Ovary (tissue), 9 donors: ENCODE data around the gene TAF12. TPM values are rescaled to one million over a fixed set of nuclear protein-coding genes. Genes with fewer than 3 reads are reported as not detected.

Experiments used
- DNase-seq, 5 donors: peaks; one replicate each; pipeline ENCODE4 v3.0.0-alpha.2; 2019 to 2020
- H3K27ac ChIP-seq, 2 donors: fragments of 200-600 bp; one replicate each; pipeline versions ENCODE4 v1.5.1 to v1.8.0; 2019 to 2022
- H3K27me3 ChIP-seq: fragments of 200-600 bp; one replicate; pipeline ENCODE4 v1.8.0; 2022
- H3K36me3 ChIP-seq: fragments of 200-600 bp; sonication (generic); one replicate; pipeline ENCODE4 v1.5.1; 2019
- H3K4me1 ChIP-seq: one replicate; pipeline ENCODE4 v1.8.1; 2013; ENCODE audit warnings: mild to moderate bottlenecking, moderate library complexity; ENCODE audit not compliant: insufficient read depth
- H3K4me3 ChIP-seq: fragments of 200-600 bp; sonication (generic); one replicate; pipeline ENCODE4 v1.5.1; 2017
- H3K9me3 ChIP-seq, 2 donors: fragments of 200-600 bp in 1 of 2; sonication (generic) in 1 of 2; one replicate each; pipeline versions ENCODE4 v1.5.1 to v1.8.1; 2013 to 2019; ENCODE audit warnings: mild to moderate bottlenecking in 1 of 2, moderate library complexity in 1 of 2
- EP300 ChIP-seq: sonication (generic); formaldehyde crosslinking; IDR thresholded peaks from one replicate; pipeline ENCODE4 v1.6.1; 2017; ENCODE audit warnings: antibody characterized with exemption
- POLR2A ChIP-seq: fragments of 450-650 bp; IDR thresholded peaks from one replicate; pipeline ENCODE4 v1.6.1; 2017; ENCODE audit warnings: antibody characterized with exemption, mild to moderate bottlenecking, moderate library complexity
- WGBS, 3 donors: extraction: QIAGEN DNeasy Blood & Tissue Kit in 1 of 3; methylation state at CpG; one replicate each; pipeline versions ENCODE4 v1.1.5 to v1.1.7; 2013 to 2017; 5-methylcytosine and 5-hydroxymethylcytosine counted together
- intact Hi-C, 4 donors: fragments of 100-400 bp; cut with DNase I; formaldehyde crosslinking; loops; one replicate each; pipeline versions ENCODE4 v1.11.0 to v1.15.1; 2022 to 2023
- polyA plus RNA-seq, 2 donors: library from polyadenylated mRNA; stranded (reverse); fragments of 200-250 nt in 1 of 2; fragments of 350-450 nt in 1 of 2; fragmentation: Illumina TruSeq in 1 of 2; extraction: RNeasy Lipid Tissue Mini Kit (QIAGEN cat#74804) in 1 of 2; gene quantifications; one replicate each; pipeline ENCODE4 v1.2.3, GENCODE V29; 2013 to 2014
- small RNA-seq: library from RNA; depleted of rRNA; stranded (forward); fragments of <200 nt; gene quantifications from one replicate; pipeline ENCODE3, GENCODE V24; 2016
- total RNA-seq, 7 donors: library from RNA; depleted of rRNA in 2 of 7; stranded (reverse); fragments of >200 nt in 2 of 7; fragmentation: NEBNext Ultra II Directional in 3 of 7; extraction: Animal tissue kit (Norgen Biotek cat#: 25700) in 3 of 7; gene quantifications; one replicate each; pipeline versions ENCODE4 v1.1.0 to v1.2.4, GENCODE V29; 2016 to 2023
- TF ChIP-seq, protein P1 (sequence below), 3 donors: fragments of 450-650 bp in 2 of 3; fragments of 200-600 bp in 1 of 3; IDR thresholded peaks; one replicate each; pipeline versions ENCODE4 v1.5.1 to v1.8.0; 2016 to 2022; ENCODE audit warnings: antibody characterized with exemption in 3 of 3, mild to moderate bottlenecking in 1 of 3
- donor health status: DM: no; HTN: no; CAD: no; lungs with moderate emphysema.
- donor health status: DM: no; HTN: no; CAD: no.
- donor health status: Bipolar disorder and iron deficiency.
- donor health status: DM: yes; HTN: yes; CAD: no.
- donor health status: DM: no; HTN: no; CAD: no.
- donor health status: DM: yes; HTN: yes; CAD: no.

The TAF12 gene
- total and polyA plus RNA-seq, 9 donors = 15.4 to 39.4 (median 21.4) TPM

DNA sequence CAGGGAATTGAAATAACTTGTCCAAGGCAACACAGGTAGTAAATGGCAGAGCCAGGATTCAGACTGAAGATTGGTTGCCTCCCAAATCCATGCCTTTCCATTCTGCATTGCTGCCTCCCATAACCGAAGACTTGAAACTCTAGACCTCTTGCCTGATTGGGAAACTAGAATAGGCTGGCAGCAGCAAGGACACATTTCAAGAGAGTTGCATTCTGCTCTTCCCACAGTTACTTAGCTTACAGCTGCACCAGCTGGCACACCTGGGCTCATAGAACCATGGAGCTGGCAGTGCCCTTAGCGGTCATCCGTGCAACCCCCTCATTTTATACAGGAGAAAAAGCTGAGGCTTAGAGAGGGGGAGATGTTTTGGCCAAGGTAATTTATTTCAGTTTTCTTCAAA lies 82.0 kb downstream of the TAF12 start:
- no peaks in the 10 kb centered on the region for H3K4me1 ChIP-seq
- TF ChIP-seq POLR2A (no peak), EP300 (no peak)
- TF ChIP-seq, protein P1, sequence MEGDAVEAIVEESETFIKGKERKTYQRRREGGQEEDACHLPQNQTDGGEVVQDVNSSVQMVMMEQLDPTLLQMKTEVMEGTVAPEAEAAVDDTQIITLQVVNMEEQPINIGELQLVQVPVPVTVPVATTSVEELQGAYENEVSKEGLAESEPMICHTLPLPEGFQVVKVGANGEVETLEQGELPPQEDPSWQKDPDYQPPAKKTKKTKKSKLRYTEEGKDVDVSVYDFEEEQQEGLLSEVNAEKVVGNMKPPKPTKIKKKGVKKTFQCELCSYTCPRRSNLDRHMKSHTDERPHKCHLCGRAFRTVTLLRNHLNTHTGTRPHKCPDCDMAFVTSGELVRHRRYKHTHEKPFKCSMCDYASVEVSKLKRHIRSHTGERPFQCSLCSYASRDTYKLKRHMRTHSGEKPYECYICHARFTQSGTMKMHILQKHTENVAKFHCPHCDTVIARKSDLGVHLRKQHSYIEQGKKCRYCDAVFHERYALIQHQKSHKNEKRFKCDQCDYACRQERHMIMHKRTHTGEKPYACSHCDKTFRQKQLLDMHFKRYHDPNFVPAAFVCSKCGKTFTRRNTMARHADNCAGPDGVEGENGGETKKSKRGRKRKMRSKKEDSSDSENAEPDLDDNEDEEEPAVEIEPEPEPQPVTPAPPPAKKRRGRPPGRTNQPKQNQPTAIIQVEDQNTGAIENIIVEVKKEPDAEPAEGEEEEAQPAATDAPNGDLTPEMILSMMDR (IDR thresholded peaks at IDR 0.05) = no peak
- DNase-seq = no peak
- no peak overlapping the region for H3K4me3 ChIP-seq
- no peaks in the 10 kb centered on the region for H3K9me3 ChIP-seq
- WGBS, 3 donors = 89 to 95% (median 92%) methylated on average over 3 of the region's 3 CpGs
- H3K36me3 ChIP-seq = no peaks in the 10 kb centered on the region
- no peak overlapping the region for H3K27ac ChIP-seq
- intact Hi-C loops = no loop called here
- no peaks in the 10 kb centered on the region for H3K27me3 ChIP-seq

Small RNAs within 50 kb of the gene (small RNA-seq; reads per million reads assigned to genes)
- gene RF00422 = not detected
- not detected for gene RNU11
- gene SNORA16A = not detected
- not detected for gene SNORA44
- not detected for gene SNORA61
- 37,722 reads per million, percentile 100 among the genes with 10 or more reads in this experiment for gene SNORD99

Other genes starting within 250 kb of the TAF12 start
- 10 to 100 TPM; 13.2 to 25.6 (median 17.4) TPM for gene RCC1, start 137.0 kb downstream of the TAF12 start, total RNA-seq
- gene RCC1, start 137.0 kb downstream of the TAF12 start, polyA plus RNA-seq = 10 to 100 TPM; 16.7 to 34.3 TPM
- gene TRNAU1AP, start 90.0 kb downstream of the TAF12 start, total RNA-seq = 10 to 100 TPM; 18.8 to 27.7 (median 20.6) TPM
- 10 to 100 TPM; 20.7 to 37.6 TPM for gene TRNAU1AP, start 90.0 kb downstream of the TAF12 start, polyA plus RNA-seq
- 1 to 10 TPM in 2 of 7 donors, under 1 TPM in 4, not detected in 1; 0.36 to 4.2 (median 0.89) TPM for gene RAB42, start 50.8 kb downstream of the TAF12 start, total RNA-seq
- 1 to 10 TPM in 1 of 2 donors, under 1 TPM in 1; 0.82 to 1.3 TPM for gene RAB42, start 50.8 kb downstream of the TAF12 start, polyA plus RNA-seq
- not detected for gene RNU11, start 5.5 kb upstream of the TAF12 start, total RNA-seq
- gene RNU11, start 5.5 kb upstream of the TAF12 start, polyA plus RNA-seq = not detected
- gene GMEB1, start 25.7 kb upstream of the TAF12 start, total RNA-seq = 10 to 100 TPM in 5 of 7 donors, 1 to 10 TPM in 2; 6.3 to 18.3 (median 14.7) TPM
- gene GMEB1, start 25.7 kb upstream of the TAF12 start, polyA plus RNA-seq = 10 to 100 TPM in 1 of 2 donors, 1 to 10 TPM in 1; 6.8 to 13.2 TPM
- 10 to 100 TPM; 25.8 to 70.2 (median 54.8) TPM for gene YTHDF2, start 93.9 kb upstream of the TAF12 start, total RNA-seq
- 10 to 100 TPM; 31.2 to 58.5 TPM for gene YTHDF2, start 93.9 kb upstream of the TAF12 start, polyA plus RNA-seq
- gene OPRD1, start 169.1 kb upstream of the TAF12 start, total RNA-seq = under 1 TPM in 1 of 7 donors, not detected in 6; 0.02 TPM
- not detected for gene OPRD1, start 169.1 kb upstream of the TAF12 start, polyA plus RNA-seq